Ascending aorta (tissue), 2 donors: ENCODE data around the gene LCN10. TPM values are rescaled to one million over a fixed set of nuclear protein-coding genes. Genes with fewer than 3 reads are reported as not detected.
A peak's percentile ranks its signal among the peaks of the same experiment; 100 is the strongest.

ENCODE experiments used
- DNase-seq, 2 donors: peaks; one replicate each; pipeline ENCODE4 v3.0.0-alpha.2; 2019; ENCODE audit warnings: low spot score in 2 of 2
- H3K27ac ChIP-seq, 2 donors: fragments of 200-600 bp; sonication (generic); one replicate each; pipeline ENCODE4 v1.5.1; 2016 to 2017; ENCODE audit warnings: mild to moderate bottlenecking in 1 of 2
- H3K27me3 ChIP-seq: fragments of 200-600 bp; sonication (generic); one replicate; pipeline ENCODE4 v1.5.1; 2017
- H3K36me3 ChIP-seq, 2 donors: fragments of 200-600 bp; sonication (generic); one replicate each; pipeline ENCODE4 v1.5.1; 2016
- H3K4me1 ChIP-seq, 2 donors: fragments of 200-600 bp; sonication (generic); one replicate each; pipeline ENCODE4 v1.5.1; 2016 to 2017; ENCODE audit warnings: mild to moderate bottlenecking in 1 of 2
- H3K4me3 ChIP-seq, 2 donors: fragments of 200-600 bp; sonication (generic); one replicate each; pipeline ENCODE4 v1.5.1; 2016 to 2017; ENCODE audit warnings: mild to moderate bottlenecking in 1 of 2
- H3K9me3 ChIP-seq, 2 donors: fragments of 200-600 bp; sonication (generic); one replicate each; pipeline ENCODE4 v1.5.1; 2016
- intact Hi-C: fragments of 100-400 bp; cut with DNase I; formaldehyde crosslinking; loops from one replicate; pipeline ENCODE4 v1.15.1; 2023
- total RNA-seq: library from RNA; depleted of rRNA; stranded (reverse); fragments of >200 nt; gene quantifications from one replicate; pipeline ENCODE4 v1.1.0, GENCODE V29; 2016
- TF ChIP-seq, protein P1 (sequence below), 3 experiments: fragments of 200-600 bp in 2 of 3; fragments of 450-650 bp in 1 of 3; sonication (generic) in 2 of 3; IDR thresholded peaks; one replicate each; pipeline ENCODE4 v1.5.1; 2016 to 2019; ENCODE audit warnings: antibody characterized with exemption in 3 of 3, mild to moderate bottlenecking in 1 of 3, moderate library complexity in 1 of 3

Gene LCN10
- total RNA-seq, 1 donor from 2014 or later = 28.5 TPM

DNA sequence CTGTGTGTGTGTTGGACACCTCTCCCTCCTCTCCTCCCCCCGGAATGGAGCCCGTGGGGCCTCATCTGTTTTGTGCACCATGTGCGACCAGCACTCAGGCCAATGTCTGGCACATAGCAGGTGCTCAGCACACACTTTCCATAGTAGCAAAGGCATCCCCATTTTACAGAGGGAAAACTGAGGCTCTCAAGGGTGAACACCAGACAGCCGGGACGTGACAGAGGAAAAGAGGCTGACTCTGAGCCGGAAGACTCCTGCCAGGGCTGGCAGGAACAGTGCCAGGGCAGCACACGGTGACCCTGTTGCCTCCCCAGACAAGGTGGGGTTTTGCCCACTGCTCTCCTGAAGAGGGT lies 53.7 kb downstream of the LCN10 start:
- Histone ChIP-seq H3K4me3 (no peak overlapping the region), H3K27me3 (no peaks in the 10 kb centered on the region), H3K36me3 (no peaks in the 10 kb centered on the region), H3K9me3 (no peaks in the 10 kb centered on the region), H3K27ac (no peak overlapping the region), H3K4me1 (peaks cover 11 to 18% of the 10 kb centered on the region in 2 donors)
- DNase-seq = no peak
- intact Hi-C loops = loop anchor here (5.0 kb wide), 1 partner anchor 38 kb away; no protein-coding TSS in a partner anchor
- TF ChIP-seq, protein P1, sequence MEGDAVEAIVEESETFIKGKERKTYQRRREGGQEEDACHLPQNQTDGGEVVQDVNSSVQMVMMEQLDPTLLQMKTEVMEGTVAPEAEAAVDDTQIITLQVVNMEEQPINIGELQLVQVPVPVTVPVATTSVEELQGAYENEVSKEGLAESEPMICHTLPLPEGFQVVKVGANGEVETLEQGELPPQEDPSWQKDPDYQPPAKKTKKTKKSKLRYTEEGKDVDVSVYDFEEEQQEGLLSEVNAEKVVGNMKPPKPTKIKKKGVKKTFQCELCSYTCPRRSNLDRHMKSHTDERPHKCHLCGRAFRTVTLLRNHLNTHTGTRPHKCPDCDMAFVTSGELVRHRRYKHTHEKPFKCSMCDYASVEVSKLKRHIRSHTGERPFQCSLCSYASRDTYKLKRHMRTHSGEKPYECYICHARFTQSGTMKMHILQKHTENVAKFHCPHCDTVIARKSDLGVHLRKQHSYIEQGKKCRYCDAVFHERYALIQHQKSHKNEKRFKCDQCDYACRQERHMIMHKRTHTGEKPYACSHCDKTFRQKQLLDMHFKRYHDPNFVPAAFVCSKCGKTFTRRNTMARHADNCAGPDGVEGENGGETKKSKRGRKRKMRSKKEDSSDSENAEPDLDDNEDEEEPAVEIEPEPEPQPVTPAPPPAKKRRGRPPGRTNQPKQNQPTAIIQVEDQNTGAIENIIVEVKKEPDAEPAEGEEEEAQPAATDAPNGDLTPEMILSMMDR (IDR thresholded peaks at IDR 0.05) = no peak

DNA sequence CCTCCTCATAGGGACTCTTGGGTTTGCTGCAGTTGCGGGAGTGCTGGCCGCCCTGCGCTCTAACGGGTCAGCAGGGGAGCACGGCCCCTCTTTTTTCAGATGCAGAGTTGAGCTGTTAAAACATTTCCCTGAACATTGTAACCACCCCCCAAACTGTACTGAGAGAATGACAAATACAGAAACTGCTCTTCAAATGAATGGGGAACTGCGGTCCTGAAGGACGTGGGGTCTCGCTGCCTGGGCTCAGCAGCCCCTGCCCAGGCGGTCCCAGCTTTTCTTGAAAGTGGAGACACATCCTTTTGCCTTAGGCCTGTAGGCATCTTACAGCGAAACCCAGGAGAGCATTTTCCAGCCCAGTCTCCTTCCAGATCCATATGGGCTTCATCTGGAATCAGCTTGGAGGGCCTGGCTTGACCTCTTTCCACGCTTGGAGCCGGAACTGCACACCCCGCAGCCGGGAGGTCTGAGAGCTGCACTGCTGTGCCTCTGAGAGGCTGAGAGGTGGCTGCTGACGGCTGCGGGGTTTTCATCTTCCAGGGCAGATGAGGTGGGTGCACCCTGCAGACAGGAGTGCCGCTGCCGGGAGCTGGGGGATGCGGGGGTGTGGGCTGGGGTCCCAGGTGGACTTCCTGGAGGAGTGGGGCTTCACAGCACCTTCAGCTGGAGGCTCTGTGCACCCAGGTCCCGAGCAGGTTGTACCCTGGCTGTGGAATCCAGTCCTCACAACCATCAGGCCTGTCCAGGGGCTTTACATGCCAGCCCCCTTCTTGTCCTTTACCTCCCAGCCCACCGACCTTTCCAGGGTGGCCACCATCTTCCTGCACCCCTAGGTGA lies 54.2 kb downstream of the LCN10 start:
- no peaks in the 10 kb centered on the region for H3K9me3 ChIP-seq
- no peak overlapping the region for H3K4me3 ChIP-seq
- no peak for DNase-seq
- no peaks in the 10 kb centered on the region for H3K27me3 ChIP-seq
- intact Hi-C loops = loop anchor here (5.0 kb wide), 1 partner anchor 39 kb away; no protein-coding TSS in a partner anchor
- H3K4me1 ChIP-seq = peaks cover 11 to 18% of the 10 kb centered on the region in 2 donors
- no peaks in the 10 kb centered on the region for H3K36me3 ChIP-seq
- H3K27ac ChIP-seq = peak overlapping the region; percentile 61 to 72
- TF ChIP-seq, protein P1 (IDR thresholded peaks at IDR 0.05) = no peak

Other genes with a start within 250 kb of the LCN10 start
- 120 TPM for gene NOTCH1, start 196.9 kb downstream of the LCN10 start, total RNA-seq
- 443 TPM for gene EGFL7, start 80.0 kb downstream of the LCN10 start, total RNA-seq
- 129 TPM for gene AGPAT2, start 55.5 kb downstream of the LCN10 start, total RNA-seq
- gene DIPK1B, start 30.4 kb downstream of the LCN10 start, total RNA-seq = 86.2 TPM
- gene LCN6, start 5.6 kb upstream of the LCN10 start, total RNA-seq = 130 TPM
- gene LCN8, start 15.3 kb upstream of the LCN10 start, total RNA-seq = not detected
- not detected for gene LCN15, start 21.6 kb upstream of the LCN10 start, total RNA-seq
- gene TMEM141, start 48.4 kb upstream of the LCN10 start, total RNA-seq = 10.9 TPM
- gene CCDC183, start 53.4 kb upstream of the LCN10 start, total RNA-seq = not detected
- 70.9 TPM for gene RABL6, start 65.0 kb upstream of the LCN10 start, total RNA-seq
- 5.9 TPM for gene AJM1, start 99.5 kb upstream of the LCN10 start, total RNA-seq
- gene PHPT1, start 106.5 kb upstream of the LCN10 start, total RNA-seq = 108 TPM
- gene MAMDC4, start 109.4 kb upstream of the LCN10 start, total RNA-seq = 5.0 TPM
- 140 TPM for gene EDF1, start 123.4 kb upstream of the LCN10 start, total RNA-seq
- gene TRAF2, start 143.6 kb upstream of the LCN10 start, total RNA-seq = 4.4 TPM
- 421 TPM for gene FBXW5, start 201.8 kb upstream of the LCN10 start, total RNA-seq
- gene C8G, start 202.3 kb upstream of the LCN10 start, total RNA-seq = 8.6 TPM
- not detected for gene LCN12, start 209.3 kb upstream of the LCN10 start, total RNA-seq
- gene PTGDS, start 234.6 kb upstream of the LCN10 start, total RNA-seq = 68.3 TPM
- not detected for gene LCNL1, start 240.1 kb upstream of the LCN10 start, total RNA-seq
- 87.0 TPM for gene PAXX, start 249.5 kb upstream of the LCN10 start, total RNA-seq